22Rv1 (cell line): ENCODE data around the gene AGXT2.

Experiments used
- H3K27ac ChIP-seq: fragments of 450-650 bp; 2 replicates; pipeline ENCODE4 v1.5.1; 2017
- ZFX ChIP-seq: fragments of 450-650 bp; IDR thresholded peaks from 2 replicates; pipeline ENCODE4 v1.6.1; 2017; ENCODE audit warnings: antibody characterized with exemption, borderline replicate concordance
- TF ChIP-seq, protein P1 (sequence below): fragments of 450-650 bp; IDR thresholded peaks from 2 replicates; pipeline ENCODE4 v1.5.1; 2017; ENCODE audit warnings: mild to moderate bottlenecking

Gene AGXT2

DNA sequence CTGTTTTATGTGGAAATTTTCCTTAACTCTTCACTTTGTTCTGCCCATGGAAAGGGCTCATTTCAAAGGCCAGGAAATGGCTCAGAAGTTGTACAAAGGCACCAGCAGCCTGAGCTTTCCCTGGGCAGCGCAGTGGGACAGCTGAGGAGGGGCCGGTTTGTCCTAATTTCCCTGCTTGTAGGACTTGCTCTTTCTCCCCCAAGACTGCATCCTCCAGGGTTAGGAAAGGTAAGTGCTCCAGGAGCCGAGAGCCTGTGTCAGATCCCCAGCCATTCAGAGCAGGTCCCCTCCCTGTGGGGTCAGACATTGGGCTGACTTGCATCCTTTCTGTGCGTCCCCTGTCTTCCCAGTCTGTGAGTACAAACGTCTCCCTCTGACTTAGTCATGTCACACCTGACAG is 43.5 kb downstream of the AGXT2 start:
- no peak overlapping the region for H3K27ac ChIP-seq
- TF ChIP-seq, protein P1, sequence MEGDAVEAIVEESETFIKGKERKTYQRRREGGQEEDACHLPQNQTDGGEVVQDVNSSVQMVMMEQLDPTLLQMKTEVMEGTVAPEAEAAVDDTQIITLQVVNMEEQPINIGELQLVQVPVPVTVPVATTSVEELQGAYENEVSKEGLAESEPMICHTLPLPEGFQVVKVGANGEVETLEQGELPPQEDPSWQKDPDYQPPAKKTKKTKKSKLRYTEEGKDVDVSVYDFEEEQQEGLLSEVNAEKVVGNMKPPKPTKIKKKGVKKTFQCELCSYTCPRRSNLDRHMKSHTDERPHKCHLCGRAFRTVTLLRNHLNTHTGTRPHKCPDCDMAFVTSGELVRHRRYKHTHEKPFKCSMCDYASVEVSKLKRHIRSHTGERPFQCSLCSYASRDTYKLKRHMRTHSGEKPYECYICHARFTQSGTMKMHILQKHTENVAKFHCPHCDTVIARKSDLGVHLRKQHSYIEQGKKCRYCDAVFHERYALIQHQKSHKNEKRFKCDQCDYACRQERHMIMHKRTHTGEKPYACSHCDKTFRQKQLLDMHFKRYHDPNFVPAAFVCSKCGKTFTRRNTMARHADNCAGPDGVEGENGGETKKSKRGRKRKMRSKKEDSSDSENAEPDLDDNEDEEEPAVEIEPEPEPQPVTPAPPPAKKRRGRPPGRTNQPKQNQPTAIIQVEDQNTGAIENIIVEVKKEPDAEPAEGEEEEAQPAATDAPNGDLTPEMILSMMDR = no peak
- no peak for TF ChIP-seq ZFX

DNA sequence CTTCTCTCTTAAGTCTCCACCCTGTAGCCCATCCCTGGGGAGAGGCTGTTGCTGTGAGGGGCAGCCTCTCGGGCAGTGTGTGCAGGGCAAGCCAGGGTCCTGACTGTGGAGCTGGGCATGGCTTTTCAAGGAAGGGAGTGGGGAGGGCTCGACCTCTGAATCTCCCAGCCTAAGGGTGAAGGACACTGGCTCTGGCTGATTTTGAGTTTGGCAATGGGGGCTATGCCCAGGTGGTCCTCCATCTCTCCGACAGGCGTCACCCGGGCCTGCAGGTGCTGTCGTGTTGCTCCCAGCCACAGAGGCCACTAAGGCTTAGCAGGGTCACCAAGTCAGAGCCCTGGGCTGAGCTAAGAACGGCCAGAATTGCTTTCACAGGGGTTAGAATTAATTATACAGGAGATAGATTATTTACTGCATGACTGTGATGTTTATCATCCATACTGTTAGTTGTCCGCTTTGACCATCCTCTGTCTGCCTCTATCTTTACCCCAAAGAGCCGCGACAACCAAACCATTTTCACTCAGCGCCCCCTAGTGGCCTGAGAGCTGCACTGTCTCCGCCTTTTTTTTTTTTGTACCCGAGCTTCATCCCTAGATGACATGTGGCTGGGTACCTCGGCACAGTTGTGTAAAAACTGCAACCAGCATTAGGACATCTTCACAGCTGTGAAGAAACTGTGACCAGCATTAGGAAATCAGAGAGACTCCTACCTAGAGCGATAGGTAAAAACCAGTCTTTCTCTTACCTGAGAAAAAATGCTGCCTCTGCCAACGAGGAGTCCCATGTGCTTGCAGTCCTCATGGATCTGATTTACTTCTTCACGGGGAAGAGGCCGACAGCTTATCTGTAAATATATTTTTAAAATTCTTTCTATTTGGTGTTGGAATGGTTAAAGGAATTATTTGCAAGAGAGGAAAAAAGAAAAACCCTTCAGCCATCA is 44.5 kb downstream of the AGXT2 start:
- no peak overlapping the region for H3K27ac ChIP-seq
- TF ChIP-seq, protein P1 = peak; percentile 92
- no peak for TF ChIP-seq ZFX

DNA sequence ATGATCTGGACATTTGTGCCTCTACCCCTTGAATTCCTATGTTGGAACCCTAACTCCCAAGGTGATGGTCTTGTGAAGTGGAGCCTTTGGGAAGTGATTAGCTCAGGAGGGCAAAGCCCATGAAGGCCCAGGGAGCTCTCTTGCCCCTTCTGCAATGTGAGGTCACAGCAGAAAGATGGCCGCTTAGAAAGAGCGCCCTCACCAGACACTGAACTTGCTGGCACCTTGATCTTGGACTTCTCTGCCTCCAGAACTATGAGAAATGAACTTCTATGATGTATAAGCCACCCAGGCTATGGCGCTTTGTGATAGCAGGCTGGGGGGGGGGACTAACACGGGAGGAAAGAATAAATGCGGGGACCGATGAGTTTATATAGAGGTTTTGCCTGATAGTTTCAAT is 45.3 kb downstream of the AGXT2 start:
- TF ChIP-seq ZFX = no peak
- TF ChIP-seq, protein P1 = no peak
- no peak overlapping the region for H3K27ac ChIP-seq

DNA sequence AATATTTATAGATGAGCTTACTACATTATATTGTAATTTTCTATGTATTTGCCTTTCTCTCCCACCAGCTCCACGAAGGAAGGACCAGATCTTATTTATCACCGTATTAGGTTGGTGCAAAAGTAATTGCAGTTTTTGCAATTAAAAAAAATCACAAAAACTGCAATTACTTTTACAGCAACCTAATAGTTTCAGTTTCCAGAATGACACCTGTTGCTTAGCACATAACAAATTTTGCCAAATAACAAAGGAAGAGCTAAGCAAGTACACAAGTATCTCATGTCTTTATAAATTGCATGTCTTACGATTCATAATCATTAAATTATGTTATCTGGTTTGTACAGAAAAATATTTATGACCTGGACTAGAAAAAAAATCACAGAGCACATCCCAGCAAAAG is 45.9 kb downstream of the AGXT2 start:
- TF ChIP-seq, protein P1 = no peak
- TF ChIP-seq ZFX = no peak
- no peak overlapping the region for H3K27ac ChIP-seq

DNA sequence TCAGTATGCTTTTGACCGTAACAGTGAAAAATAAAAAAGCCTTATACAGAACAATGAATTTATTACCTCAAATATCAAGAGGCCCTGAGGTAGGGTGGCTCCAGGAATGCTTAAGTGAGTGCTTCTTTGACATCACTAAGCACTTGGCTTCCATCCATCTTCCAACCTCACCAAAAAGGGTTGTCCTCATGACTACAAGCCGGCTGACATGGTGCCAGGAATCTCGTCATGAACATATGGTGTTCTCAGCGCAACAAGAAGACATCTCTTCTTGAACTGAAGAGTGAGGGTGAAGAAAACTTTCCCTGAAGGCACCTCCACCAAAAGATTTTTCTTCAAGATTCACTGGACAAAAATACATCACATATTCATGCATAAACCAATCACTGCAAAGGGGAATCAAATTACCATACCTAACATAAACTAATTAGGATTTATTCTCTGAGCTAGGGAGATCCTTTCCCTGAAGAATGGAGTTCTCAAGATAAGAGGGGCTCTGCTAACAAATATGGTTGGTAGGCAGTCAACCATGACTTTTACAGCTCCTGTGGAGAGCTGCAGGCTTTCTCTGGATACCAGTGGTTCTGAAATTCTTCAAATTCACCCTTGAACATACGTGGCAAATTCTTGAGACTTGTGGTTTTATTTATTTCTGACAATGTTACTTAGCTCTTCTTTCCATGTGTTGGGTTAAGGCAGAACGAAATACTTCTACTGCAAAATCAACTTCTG is 49.5 kb downstream of the AGXT2 start:
- no peak for TF ChIP-seq ZFX
- TF ChIP-seq, protein P1 = no peak
- H3K27ac ChIP-seq = no peak overlapping the region

DNA sequence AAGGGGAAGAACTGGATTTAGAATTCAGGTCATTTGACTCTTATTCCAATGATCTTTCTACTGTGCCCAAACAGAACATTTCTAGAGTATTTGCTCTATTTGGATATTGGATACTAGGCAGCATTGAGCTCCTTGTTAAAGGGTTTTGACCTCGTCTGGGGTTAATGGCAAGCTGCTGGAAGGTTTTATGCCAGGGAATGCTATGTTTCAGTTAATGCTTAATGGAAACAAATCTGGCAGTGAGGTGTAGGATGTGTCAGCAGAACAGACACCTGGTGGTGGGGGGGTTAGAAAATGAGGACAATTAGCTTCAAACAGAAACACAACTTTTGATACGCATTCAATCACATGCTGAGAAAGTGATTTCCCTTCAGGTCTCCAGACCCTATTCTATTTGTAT is 51.5 kb downstream of the AGXT2 start:
- no peak for TF ChIP-seq ZFX
- TF ChIP-seq, protein P1 = no peak
- H3K27ac ChIP-seq = no peak overlapping the region

DNA sequence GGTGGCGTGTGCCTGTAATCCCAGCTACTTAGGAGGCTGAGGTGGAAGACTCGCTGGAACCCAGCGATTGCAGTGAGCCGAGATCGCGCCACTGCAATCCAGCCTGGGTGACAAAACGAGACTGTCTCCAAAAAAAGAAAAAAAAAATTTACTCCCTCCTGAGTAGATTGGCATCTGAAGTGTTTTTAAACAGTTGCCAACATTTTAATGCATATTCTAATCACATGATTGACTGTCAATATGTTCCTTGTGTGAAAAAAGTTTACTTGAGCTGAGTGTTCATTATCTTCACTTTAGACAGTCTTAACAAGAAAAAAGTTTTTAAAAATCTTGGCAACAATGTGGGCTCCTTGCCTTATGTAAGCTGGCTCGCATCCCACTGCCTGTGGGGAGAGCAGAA is 53.8 kb downstream of the AGXT2 start:
- no peak overlapping the region for H3K27ac ChIP-seq
- TF ChIP-seq ZFX = no peak
- TF ChIP-seq, protein P1 = no peak
